Measurements from ENCODE around the gene ADGRB3. TPM values are rescaled to one million over a fixed set of nuclear protein-coding genes. Genes with fewer than 3 reads are reported as not detected.

ADGRB3 gene
- polyA plus RNA-seq, 3 donors = 0.04 to 0.23 (median 0.05) TPM

DNA sequence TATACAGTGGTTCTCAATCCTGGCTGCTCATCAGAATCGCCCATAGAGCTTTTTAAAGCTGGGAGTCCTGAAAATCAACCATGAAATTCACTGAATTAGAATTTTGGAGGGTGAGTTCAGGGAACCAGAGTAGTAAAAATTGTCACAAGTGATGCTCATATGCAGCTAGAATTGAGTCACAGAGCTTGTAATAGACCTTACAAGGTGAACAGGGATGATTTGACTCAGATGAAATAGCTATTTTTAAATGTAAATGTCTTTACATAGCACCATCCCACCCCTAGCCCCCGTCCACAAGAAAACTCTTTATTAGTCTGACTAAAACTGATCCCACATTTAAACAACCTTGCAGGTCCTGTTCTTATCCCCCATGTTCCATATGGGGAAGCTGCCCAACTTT, 630.0 kb downstream of the ADGRB3 start:
- peaks cover 0 to 4% (median 0%) of the 10 kb centered on the region in 7 donors for H3K9me3 Mint-ChIP-seq
- H3K27ac ChIP-seq (ENCODE audit: low read depth in 1 of 2, low read length in 2 of 2) = no peak overlapping the region
- H3K4me1 ChIP-seq (ENCODE audit: control insufficient read depth in 1 of 2, insufficient read depth in 2 of 2, low read length in 2 of 2) = no peaks in the 10 kb centered on the region
- H3K36me3 ChIP-seq (replicated peaks in 1 of 2; ENCODE audit: control insufficient read depth in 1 of 2, insufficient read depth in 2 of 2, low read length in 2 of 2) = no peaks in the 10 kb centered on the region
- H4K20me1 ChIP-seq (ENCODE audit: insufficient read depth, low read length) = no peaks in the 10 kb centered on the region
- 90% methylated on average over 2 of the region's 2 CpGs for whole genome bisulfite sequencing (ENCODE audit: insufficient coverage)
- no peaks in the 10 kb centered on the region for H3K9me3 ChIP-seq (replicated peaks in 1 of 2; ENCODE audit: control insufficient read depth in 1 of 2, insufficient read depth in 1 of 2, low read length in 2 of 2)
- no peak overlapping the region for H3K9ac ChIP-seq (ENCODE audit: insufficient read depth, low read length, poor library complexity, severe bottlenecking)
- no peaks in the 10 kb centered on the region for H3K27me3 Mint-ChIP-seq (ENCODE audit: low read depth in 3 of 3)
- H3K4me3 Mint-ChIP-seq = no peak overlapping the region
- no peaks in the 10 kb centered on the region for H3K27me3 ChIP-seq (ENCODE audit: control insufficient read depth in 2 of 2, insufficient read depth in 2 of 2, low read length in 2 of 2)
- no peaks in the 10 kb centered on the region for H3K79me2 ChIP-seq (ENCODE audit: insufficient read depth, low read length)
- no peaks in the 10 kb centered on the region for H3K4me1 Mint-ChIP-seq
- no peak for DNase-seq
- no peak for TF ChIP-seq CTCF (IDR thresholded peaks at IDR 0.05)
- H3K36me3 Mint-ChIP-seq = no peaks in the 10 kb centered on the region
- H3K4me2 ChIP-seq (replicated peaks; ENCODE audit: extremely low read depth, low read length, poor library complexity, severe bottlenecking) = no peak overlapping the region
- H3K4me3 ChIP-seq (replicated peaks in 1 of 3; ENCODE audit: low read depth in 2 of 3, low read length in 3 of 3) = no peak overlapping the region
- H2AFZ ChIP-seq (ENCODE audit: insufficient read depth, low read depth, low read length, poor library complexity, severe bottlenecking) = no peak overlapping the region
- intact Hi-C loops (cut with micrococcal nuclease) = no loop called here
- no peak overlapping the region for H3K27ac Mint-ChIP-seq

DNA sequence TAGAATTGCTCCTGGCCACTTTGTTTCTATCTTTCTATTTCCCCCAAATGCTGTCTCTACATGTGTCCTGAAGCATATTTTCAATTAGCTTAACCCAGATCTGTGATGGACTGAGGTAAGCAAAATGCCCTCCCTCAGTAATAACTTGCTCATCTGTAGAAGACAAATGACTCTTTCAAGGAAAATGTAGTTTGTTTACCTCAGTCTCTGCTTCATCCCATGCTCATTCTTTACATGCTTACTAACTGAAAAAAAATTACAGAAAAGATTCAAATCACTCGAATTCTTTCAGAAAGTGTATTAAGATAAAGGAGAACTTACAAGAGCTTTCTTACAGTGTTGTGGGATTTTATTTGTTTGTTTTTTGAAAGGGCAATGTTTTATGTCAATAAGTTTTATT, 630.6 kb downstream of the ADGRB3 start:
- no peak overlapping the region for H3K4me3 Mint-ChIP-seq
- H3K9me3 Mint-ChIP-seq = peaks cover 0 to 4% (median 0%) of the 10 kb centered on the region in 7 donors
- no peak overlapping the region for H3K4me2 ChIP-seq (replicated peaks; ENCODE audit: extremely low read depth, low read length, poor library complexity, severe bottlenecking)
- no peaks in the 10 kb centered on the region for H3K36me3 ChIP-seq (replicated peaks in 1 of 2; ENCODE audit: control insufficient read depth in 1 of 2, insufficient read depth in 2 of 2, low read length in 2 of 2)
- no peaks in the 10 kb centered on the region for H3K27me3 Mint-ChIP-seq (ENCODE audit: low read depth in 3 of 3)
- WGBS (ENCODE audit: insufficient coverage) = no CpG with 5 or more reads among the region's 1 CpG
- intact Hi-C loops (cut with micrococcal nuclease) = no loop called here
- H3K79me2 ChIP-seq (ENCODE audit: insufficient read depth, low read length) = no peaks in the 10 kb centered on the region
- no peak for TF ChIP-seq CTCF (IDR thresholded peaks at IDR 0.05)
- no peaks in the 10 kb centered on the region for H3K4me1 Mint-ChIP-seq
- H4K20me1 ChIP-seq (ENCODE audit: insufficient read depth, low read length) = no peaks in the 10 kb centered on the region
- no peak overlapping the region for H2AFZ ChIP-seq (ENCODE audit: insufficient read depth, low read depth, low read length, poor library complexity, severe bottlenecking)
- no peak overlapping the region for H3K4me3 ChIP-seq (replicated peaks in 1 of 3; ENCODE audit: low read depth in 2 of 3, low read length in 3 of 3)
- DNase-seq = no peak
- no peaks in the 10 kb centered on the region for H3K9me3 ChIP-seq (replicated peaks in 1 of 2; ENCODE audit: control insufficient read depth in 1 of 2, insufficient read depth in 1 of 2, low read length in 2 of 2)
- no peak overlapping the region for H3K27ac Mint-ChIP-seq
- H3K9ac ChIP-seq (ENCODE audit: insufficient read depth, low read length, poor library complexity, severe bottlenecking) = no peak overlapping the region
- H3K27me3 ChIP-seq (ENCODE audit: control insufficient read depth in 2 of 2, insufficient read depth in 2 of 2, low read length in 2 of 2) = no peaks in the 10 kb centered on the region
- H3K36me3 Mint-ChIP-seq = no peaks in the 10 kb centered on the region
- no peaks in the 10 kb centered on the region for H3K4me1 ChIP-seq (ENCODE audit: control insufficient read depth in 1 of 2, insufficient read depth in 2 of 2, low read length in 2 of 2)
- no peak overlapping the region for H3K27ac ChIP-seq (ENCODE audit: low read depth in 1 of 2, low read length in 2 of 2)
